Fibroblast of skin of back (primary cell): ENCODE measurements around the gene NFATC1.

Experiments used
- DNase-seq: peaks from one replicate; pipeline ENCODE4 v3.0.0-alpha.2; 2013

NFATC1 gene

DNA sequence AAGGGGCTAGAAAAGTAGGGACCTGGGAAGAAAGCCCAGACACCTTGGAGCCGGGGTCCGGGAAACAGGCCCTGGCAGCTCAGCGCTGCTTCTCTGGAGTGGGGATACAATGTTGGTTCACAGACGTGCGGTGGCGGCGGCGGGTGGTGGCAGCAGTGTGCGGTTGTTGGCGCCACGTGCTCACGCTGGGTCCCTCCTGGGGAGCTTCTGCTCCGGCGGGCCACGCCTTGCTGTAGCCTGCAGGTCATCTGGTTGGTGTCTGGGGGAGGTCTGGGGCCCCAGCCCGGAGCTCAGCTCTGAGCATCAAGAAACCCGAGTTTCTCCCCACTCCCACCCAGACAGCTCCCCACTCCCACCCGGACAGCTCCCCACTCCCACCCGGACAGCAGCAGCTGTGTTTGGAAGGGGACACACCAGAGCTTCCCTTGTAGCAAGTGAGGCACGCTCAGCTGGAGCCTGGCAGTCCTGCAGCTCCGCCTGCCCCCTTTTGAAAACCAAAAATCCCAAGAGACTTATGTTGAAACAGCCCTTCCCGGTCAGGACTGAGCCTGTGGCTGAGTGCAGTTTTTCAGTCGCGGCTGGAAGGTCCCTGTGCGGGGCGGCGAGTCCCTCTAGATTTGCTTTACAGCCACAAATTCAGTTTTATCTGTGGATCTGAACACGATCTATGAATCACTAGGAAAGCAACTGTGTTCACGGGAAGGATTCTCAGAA, 46.9 kb downstream of the NFATC1 start:
- DNase-seq, result peak; percentile 71

GRCh38 chr18:79445221-79445620, 49.5 kb downstream of the NFATC1 start:
- no peak for DNase-seq

GRCh38 chr18:79445696-79446561, 50.2 kb downstream of the NFATC1 start:
- peak; percentile 72 for DNase-seq

GRCh38 chr18:79446931-79447330, 51.2 kb downstream of the NFATC1 start:
- DNase-seq, result no peak

GRCh38 chr18:79447703-79448367, 52.1 kb downstream of the NFATC1 start:
- DNase-seq, result peak; percentile 41

DNA sequence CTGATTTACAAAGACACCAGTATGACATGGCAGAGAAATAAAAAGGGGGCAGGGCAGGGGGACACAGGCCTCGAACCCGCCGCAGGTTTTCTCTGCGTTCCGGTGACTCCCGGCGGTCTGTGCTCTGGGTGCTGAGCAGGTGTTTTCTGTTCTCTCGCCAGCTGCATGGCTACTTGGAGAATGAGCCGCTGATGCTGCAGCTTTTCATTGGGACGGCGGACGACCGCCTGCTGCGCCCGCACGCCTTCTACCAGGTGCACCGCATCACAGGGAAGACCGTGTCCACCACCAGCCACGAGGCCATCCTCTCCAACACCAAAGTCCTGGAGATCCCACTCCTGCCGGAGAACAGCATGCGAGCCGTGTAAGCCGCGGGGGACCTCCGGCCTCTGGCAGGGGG, 52.9 kb downstream of the NFATC1 start:
- no peak for DNase-seq

DNA sequence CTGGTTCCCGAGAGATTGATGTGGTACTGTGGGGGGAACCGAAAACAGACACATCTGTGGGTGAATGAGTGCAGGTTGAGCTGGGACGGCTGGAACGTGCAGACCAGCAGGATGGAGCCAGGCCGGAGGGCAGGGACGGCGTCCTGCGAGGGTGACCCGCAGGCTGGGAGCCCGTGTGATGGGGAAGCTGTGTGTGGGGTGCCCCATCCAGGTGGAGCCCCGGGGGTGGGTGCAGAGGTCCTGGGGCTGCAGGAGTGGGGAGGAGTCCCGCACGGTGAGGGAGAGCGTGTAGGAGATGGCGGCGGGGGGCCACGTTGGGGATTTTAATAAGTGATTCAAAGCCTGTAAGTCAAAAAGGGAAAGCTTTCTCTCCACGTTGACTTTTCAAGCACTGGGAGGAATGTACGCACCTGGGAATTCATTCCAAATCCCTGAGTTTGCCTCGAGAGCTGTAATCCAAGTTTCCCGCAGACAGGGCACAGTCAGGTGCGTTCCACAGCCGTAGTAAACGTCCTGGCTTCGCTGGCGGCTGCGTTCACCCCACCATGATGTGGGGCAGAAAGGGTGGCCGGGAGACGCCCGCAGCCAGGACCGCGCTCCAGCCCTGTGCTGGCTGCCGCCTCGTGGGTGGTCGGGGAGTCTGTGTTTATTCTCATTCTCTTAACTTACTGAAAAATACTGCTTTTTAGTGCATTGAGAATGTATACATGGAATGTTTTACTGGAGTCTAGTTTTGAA, 54.0 kb downstream of the NFATC1 start:
- no peak for DNase-seq

GRCh38 chr18:79450289-79451080, 54.8 kb downstream of the NFATC1 start:
- DNase-seq, result no peak

- DNase-seq, result no peak
Observed at GRCh38 chr18:79451237-79452125, 55.8 kb downstream of the NFATC1 start.

DNA sequence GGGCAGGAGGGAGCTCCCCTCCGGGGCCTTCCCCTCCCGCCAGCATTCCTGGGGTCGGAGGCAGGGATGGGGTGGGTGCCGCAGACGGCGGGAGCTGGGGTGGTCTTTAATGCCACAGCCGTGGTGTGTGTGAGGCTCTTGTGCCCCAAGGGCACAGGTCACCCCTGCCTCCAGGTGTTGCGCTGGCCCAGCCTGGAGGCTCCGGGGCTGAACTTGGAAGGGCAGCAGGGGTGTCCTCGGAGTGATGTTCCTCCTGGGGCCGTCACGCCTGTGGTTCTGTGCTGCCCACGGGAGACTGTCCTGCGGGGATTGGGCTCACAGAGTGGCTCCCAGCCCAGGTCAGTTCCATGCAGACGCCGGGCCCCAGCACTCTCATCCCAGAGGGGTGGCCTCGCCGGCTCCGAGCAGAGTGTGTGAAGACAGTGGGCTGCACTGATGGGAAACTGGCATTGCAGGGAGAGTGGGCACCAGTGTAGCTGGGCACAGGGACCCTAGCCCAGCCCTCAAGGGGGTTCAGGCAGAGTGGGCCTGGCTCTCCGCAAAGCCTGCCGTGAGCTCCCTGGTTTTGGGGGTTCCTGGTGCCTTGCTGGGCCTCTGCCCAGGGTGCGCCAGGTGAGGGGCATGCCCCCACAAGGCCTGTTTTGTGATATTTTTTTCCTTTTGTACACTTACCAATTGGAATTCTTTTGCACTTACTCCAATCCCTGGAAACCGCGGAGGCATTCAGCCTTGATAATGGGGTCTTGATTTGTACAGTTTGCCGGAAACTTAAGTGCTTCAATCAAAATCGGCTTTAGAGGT, 56.7 kb downstream of the NFATC1 start:
- no peak for DNase-seq

GRCh38 chr18:79452991-79453645, 57.4 kb downstream of the NFATC1 start:
- no peak for DNase-seq

- DNase-seq, result peak; percentile 54
Observed at GRCh38 chr18:79453816-79454735, 58.3 kb downstream of the NFATC1 start.

DNA sequence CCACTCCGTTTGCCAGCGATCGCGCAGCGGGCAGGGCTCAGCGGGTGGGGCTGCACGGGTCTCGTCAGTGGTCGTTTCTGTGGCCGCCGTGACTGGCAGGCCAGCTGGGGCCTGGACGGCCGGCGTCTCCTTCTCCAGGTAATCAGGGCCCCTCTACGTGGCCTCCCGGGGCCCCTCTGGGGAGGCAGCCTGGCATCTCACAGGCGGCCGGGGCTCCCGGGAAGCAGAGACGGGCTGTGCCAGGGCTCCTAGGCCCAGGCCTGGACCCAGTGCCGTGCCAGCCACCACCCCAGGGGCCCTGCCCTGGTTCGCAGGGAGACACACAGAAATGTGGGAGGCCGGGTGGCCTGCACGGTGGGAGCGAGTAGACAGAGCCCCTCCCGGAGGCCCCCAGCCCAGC, 59.5 kb downstream of the NFATC1 start:
- DNase-seq, result no peak

DNA sequence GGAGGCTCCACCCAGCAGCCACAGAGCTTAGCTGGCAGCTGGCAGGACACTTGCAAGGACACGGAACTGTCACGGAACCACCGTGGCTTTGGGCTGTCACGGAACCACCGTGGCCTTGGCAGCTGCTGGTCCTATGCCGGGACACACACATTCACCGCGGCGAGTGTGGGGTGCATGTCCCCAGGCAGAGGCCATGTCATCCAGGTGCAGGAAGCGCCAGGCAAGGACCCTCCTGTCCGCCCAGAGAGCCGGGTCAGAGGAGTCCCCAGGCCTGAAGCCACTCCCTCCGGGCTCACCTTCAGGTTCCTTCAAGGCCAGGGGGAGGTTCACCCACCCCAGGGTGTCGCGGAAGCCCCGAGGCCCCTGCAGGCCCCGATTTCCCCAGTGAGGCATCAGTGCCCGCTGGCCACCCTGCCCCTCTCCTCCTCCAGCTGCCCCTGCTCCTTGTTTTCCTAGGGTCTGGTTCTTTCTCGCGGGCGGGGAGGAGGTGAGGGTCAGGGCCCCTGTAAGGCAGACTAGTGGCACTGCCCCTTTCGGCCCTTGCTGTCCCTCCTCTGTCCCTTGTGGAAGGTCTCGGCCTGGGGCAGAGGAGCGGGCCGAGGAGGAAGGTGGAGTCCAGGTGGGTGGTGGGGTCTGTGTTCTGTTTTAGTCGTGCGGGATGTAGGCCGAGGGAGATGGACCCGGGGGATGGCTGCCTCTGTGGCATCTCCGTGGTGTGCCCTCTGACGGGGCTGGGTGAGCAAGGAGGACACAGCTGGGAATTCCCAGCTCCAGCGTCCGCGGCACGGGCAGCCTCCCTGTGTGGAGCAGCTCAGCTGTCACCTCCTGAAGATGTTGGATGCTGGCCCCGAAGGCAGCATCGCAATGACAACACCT, 60.6 kb downstream of the NFATC1 start:
- no peak for DNase-seq

DNA sequence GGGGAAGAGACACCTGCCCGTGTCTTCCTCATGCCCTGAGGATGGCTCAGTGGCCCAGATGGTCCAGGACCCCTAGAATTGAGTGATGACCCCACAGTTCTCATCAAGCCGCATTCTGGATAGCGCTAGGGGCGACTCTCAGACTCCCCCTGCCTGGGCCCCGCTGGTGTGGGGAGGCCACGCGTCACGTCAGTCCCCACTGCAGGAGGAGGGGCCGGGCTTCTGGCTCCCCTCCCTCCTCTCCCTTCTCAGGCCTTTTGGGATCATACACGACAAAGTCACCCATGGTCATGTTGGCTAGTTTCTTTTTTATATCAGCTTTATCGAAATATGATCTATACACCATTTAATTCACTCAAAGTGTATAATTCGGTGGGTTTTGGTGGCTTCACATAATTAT, 61.5 kb downstream of the NFATC1 start:
- DNase-seq, result no peak

GRCh38 chr18:79457652-79458051, 61.9 kb downstream of the NFATC1 start:
- DNase-seq, result no peak
